DND-41 (cell line): Measurements from ENCODE around the gene AP1G2.

ENCODE experiments used
- ATAC-seq: fragments of 200-7000 bp; cut with Tn5 transposase; 3 replicates; pipeline ENCODE4 v1.9.1; 2021; ENCODE audit warnings: low read depth; ENCODE audit not compliant: insufficient read depth
- DNase-seq: peaks from one replicate; pipeline ENCODE4 v3.0.0-alpha.2; 2020
- H2AFZ ChIP-seq: 2 replicates; pipeline ENCODE4 v1.6.0; 2012; ENCODE audit warnings: low read depth, low read length
- H3K27ac ChIP-seq: 2 replicates; pipeline ENCODE4 v1.5.1; 2012; ENCODE audit warnings: low read length, inconsistent platforms
- H3K27me3 ChIP-seq: fragments of 200-600 bp; sonication (generic); 2 replicates; pipeline ENCODE4 v1.6.0; 2012; ENCODE audit warnings: low read length, mild to moderate bottlenecking, inconsistent platforms; ENCODE audit not compliant: insufficient read depth, poor library complexity
- H3K36me3 ChIP-seq: 2 replicates; pipeline ENCODE4 v1.5.1; 2012; ENCODE audit warnings: low read length, inconsistent platforms; ENCODE audit not compliant: insufficient read depth
- H3K4me1 ChIP-seq: 2 replicates; pipeline ENCODE4 v1.5.1; 2012; ENCODE audit warnings: mild to moderate bottlenecking, low read length; ENCODE audit not compliant: insufficient read depth
- H3K4me2 ChIP-seq: 2 replicates; pipeline ENCODE4 v1.6.0; 2012; ENCODE audit warnings: mild to moderate bottlenecking, moderate library complexity, low read length, inconsistent platforms; ENCODE audit not compliant: insufficient read depth
- H3K4me3 ChIP-seq, 2 experiments: fragments of 200-600 bp in 1 of 2; shearing (Covaris generic) in 1 of 2; 2 replicates each; pipeline ENCODE4 v1.5.1; 2012 to 2016; ENCODE audit warnings: inconsistent platforms in 2 of 2, low read length in 2 of 2, mild to moderate bottlenecking in 2 of 2, low read depth in 1 of 2, moderate library complexity in 1 of 2
- H3K79me2 ChIP-seq: 2 replicates; pipeline ENCODE4 v1.6.0; 2012; ENCODE audit warnings: low read length, inconsistent platforms; ENCODE audit not compliant: insufficient read depth
- H3K9ac ChIP-seq: 2 replicates; pipeline ENCODE4 v1.6.0; 2012; ENCODE audit warnings: low read depth, mild to moderate bottlenecking, inconsistent platforms, low read length, moderate library complexity
- H3K9me3 ChIP-seq: 2 replicates; pipeline ENCODE4 v1.5.1; 2012; ENCODE audit warnings: low read length, moderate library complexity, mild to moderate bottlenecking, inconsistent platforms; ENCODE audit not compliant: insufficient read depth, severe bottlenecking
- H4K20me1 ChIP-seq: 2 replicates; pipeline ENCODE4 v1.6.0; 2012; ENCODE audit warnings: low read length; ENCODE audit not compliant: insufficient read depth
- CTCF ChIP-seq: IDR thresholded peaks from 2 replicates; pipeline ENCODE4 v1.5.1; 2012; ENCODE audit warnings: borderline replicate concordance, low read length, moderate library complexity, mild to moderate bottlenecking; ENCODE audit not compliant: poor library complexity, severe bottlenecking; ENCODE audit errors: extremely low read depth
- EZH2 ChIP-seq: IDR thresholded peaks from 3 replicates; pipeline ENCODE4 v1.6.1; 2012; ENCODE audit warnings: borderline replicate concordance, low read depth, mild to moderate bottlenecking, moderate library complexity, low read length, inconsistent platforms; ENCODE audit not compliant: severe bottlenecking

AP1G2 gene

GRCh38 chr14:23522643-23523198 lies 44.9 kb downstream of the AP1G2 start:
- Histone ChIP-seq H4K20me1 (no peaks in the 10 kb centered on the region), H3K79me2 (no peaks in the 10 kb centered on the region), H3K9ac (no peak overlapping the region), H3K27ac (no peak overlapping the region), H3K4me2 (no peak overlapping the region), H3K36me3 (no peaks in the 10 kb centered on the region), H3K4me1 (no peaks in the 10 kb centered on the region), H3K4me3 (no peak overlapping the region), H2AFZ (no peak overlapping the region), H3K27me3 (no peaks in the 10 kb centered on the region), H3K9me3 (no peaks in the 10 kb centered on the region)
- ATAC-seq, result no peak
- DNase-seq, result no peak
- no peak for TF ChIP-seq EZH2
- TF ChIP-seq CTCF, result no peak

GRCh38 chr14:23521785-23522640 lies 45.6 kb downstream of the AP1G2 start:
- Histone ChIP-seq H3K27ac (no peak overlapping the region), H3K4me3 (no peak overlapping the region), H3K9ac (no peak overlapping the region), H3K27me3 (no peaks in the 10 kb centered on the region), H3K4me2 (no peak overlapping the region), H3K79me2 (no peaks in the 10 kb centered on the region), H3K36me3 (no peaks in the 10 kb centered on the region), H4K20me1 (no peaks in the 10 kb centered on the region), H3K4me1 (no peaks in the 10 kb centered on the region), H2AFZ (no peak overlapping the region), H3K9me3 (no peaks in the 10 kb centered on the region)
- ATAC-seq, result no peak
- TF ChIP-seq EZH2 (no peak), CTCF (no peak)
- no peak for DNase-seq

GRCh38 chr14:23520899-23521533 lies 46.6 kb downstream of the AP1G2 start:
- Histone ChIP-seq H3K4me1 (no peaks in the 10 kb centered on the region), H3K27me3 (no peaks in the 10 kb centered on the region), H3K4me3 (no peak overlapping the region), H3K36me3 (no peaks in the 10 kb centered on the region), H3K4me2 (no peak overlapping the region), H2AFZ (no peak overlapping the region), H3K9me3 (no peaks in the 10 kb centered on the region), H3K27ac (no peak overlapping the region), H3K9ac (no peak overlapping the region), H4K20me1 (no peaks in the 10 kb centered on the region), H3K79me2 (no peaks in the 10 kb centered on the region)
- DNase-seq, result no peak
- no peak for ATAC-seq
- TF ChIP-seq EZH2 (no peak), CTCF (no peak)
